ENCODE results near the gene DIS3L2. TPM values are rescaled to one million over a fixed set of nuclear protein-coding genes. Genes with fewer than 3 reads are reported as not detected.

The DIS3L2 gene
- total and polyA plus RNA-seq, 2 experiments from 2014 or later, result 15.2 to 25.3 TPM

DNA sequence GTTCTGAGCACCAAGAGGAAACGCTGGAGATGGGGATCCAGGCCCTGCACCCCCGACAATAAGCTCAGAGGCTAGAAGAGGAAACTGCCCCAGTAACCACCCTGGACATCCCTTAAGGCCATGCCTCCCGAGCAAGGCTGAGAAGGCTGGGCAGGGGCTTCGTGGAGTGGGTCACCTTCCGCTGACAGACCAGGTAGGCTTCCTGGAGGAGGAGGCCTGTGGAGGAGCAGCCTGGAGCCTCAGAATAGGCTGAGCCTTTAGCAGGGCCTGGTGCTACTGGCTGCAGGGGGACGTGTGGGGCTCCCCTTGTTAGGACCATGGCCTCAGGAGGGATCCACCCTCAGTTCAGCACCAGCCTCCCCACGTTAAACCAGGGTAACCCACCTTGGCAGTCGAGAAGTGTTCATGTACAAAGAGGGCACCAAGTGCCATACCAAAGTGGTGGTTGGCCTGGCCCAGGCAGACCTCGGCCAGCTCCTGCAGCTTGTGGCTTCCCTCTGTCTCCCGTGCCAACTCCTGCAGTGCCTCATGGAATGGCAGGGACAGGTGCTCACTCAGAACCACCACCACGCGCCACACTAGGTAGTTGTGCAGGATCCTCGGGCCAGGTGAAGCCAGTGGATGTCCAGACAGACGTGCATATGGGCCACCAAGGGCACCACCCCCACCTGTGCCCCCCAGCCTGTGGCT is 388.6 kb downstream of the DIS3L2 start:
- H3K27ac Mint-ChIP-seq, result no peak overlapping the region
- Histone ChIP-seq H3F3A (replicated peaks; ENCODE audit: low read depth) (no peaks in the 10 kb centered on the region), H3K27ac (ENCODE audit: low read depth) (no peak overlapping the region), H3K79me2 (replicated peaks; ENCODE audit: insufficient read depth) (no peaks in the 10 kb centered on the region), H3K36me3 (ENCODE audit: insufficient read depth) (0 out of 2 replicates have a peak, but pooled peaks cover 4% of the 10 kb centered on the region), H3K4me1 (ENCODE audit: insufficient read depth) (no peaks in the 10 kb centered on the region), H4K20me1 (replicated peaks; ENCODE audit: insufficient read depth) (no peaks in the 10 kb centered on the region), H3K9me2 (ENCODE audit: insufficient read depth) (no peaks in the 10 kb centered on the region), H3K4me2 (no peak overlapping the region), H2AFZ (no peak overlapping the region), H3K27me3 (ENCODE audit: insufficient read depth) (peaks cover 22% of the 10 kb centered on the region), H3K4me3 (no peak overlapping the region)
- no peak for TF ChIP-seq EZH2phosphoT487 (IDR thresholded peaks at IDR 0.05; ENCODE audit: unreplicated experiment)
- no peak for TF ChIP-seq POLR2AphosphoS5 (IDR thresholded peaks at IDR 0.05; ENCODE audit: low read depth)
- TF ChIP-seq ETS1 (IDR thresholded peaks at IDR 0.05), result no peak
- no peak for DNase-seq (ENCODE audit: low spot score)
- peaks cover 19% of the 10 kb centered on the region for H3K9me3 Mint-ChIP-seq
- H3K4me3 Mint-ChIP-seq, result no peak overlapping the region
- peaks cover 7% of the 10 kb centered on the region; the same call in 2 of the 3 replicates for H3K36me3 Mint-ChIP-seq (ENCODE audit: low read depth)
- ATAC-seq, result no peak
- peaks cover 41% of the 10 kb centered on the region for H3K27me3 Mint-ChIP-seq (ENCODE audit: insufficient read depth, low read depth, poor library complexity)
- H3K4me1 Mint-ChIP-seq, result no peaks in the 10 kb centered on the region

GRCh38 chr2:232350804-232351685 is 389.5 kb downstream of the DIS3L2 start:
- Mint-ChIP-seq H3K27ac (no peak overlapping the region), H3K9me3 (peaks cover 23% of the 10 kb centered on the region), H3K27me3 (ENCODE audit: insufficient read depth, low read depth, poor library complexity) (peaks cover 41% of the 10 kb centered on the region), H3K4me1 (no peaks in the 10 kb centered on the region), H3K4me3 (no peak overlapping the region), H3K36me3 (ENCODE audit: low read depth) (peaks cover 9% of the 10 kb centered on the region; the same call in 2 of the 3 replicates)
- Histone ChIP-seq H4K20me1 (replicated peaks; ENCODE audit: insufficient read depth) (no peaks in the 10 kb centered on the region), H3K4me2 (peak overlapping the region; percentile 26; the same call in 1 of the 2 replicates), H3K36me3 (ENCODE audit: insufficient read depth) (0 out of 2 replicates have a peak, but pooled peaks cover 5% of the 10 kb centered on the region), H3K27ac (ENCODE audit: low read depth) (no peak overlapping the region), H3K9me2 (ENCODE audit: insufficient read depth) (no peaks in the 10 kb centered on the region), H3K4me3 (peak overlapping the region; percentile 38; the same call in 1 of the 2 replicates), H3K27me3 (ENCODE audit: insufficient read depth) (peaks cover 22% of the 10 kb centered on the region), H3F3A (replicated peaks; ENCODE audit: low read depth) (no peaks in the 10 kb centered on the region), H3K79me2 (replicated peaks; ENCODE audit: insufficient read depth) (no peaks in the 10 kb centered on the region), H2AFZ (0 out of 2 replicates have a peak overlapping the region, but pooled peaks have one; percentile 56), H3K4me1 (ENCODE audit: insufficient read depth) (no peaks in the 10 kb centered on the region)
- ATAC-seq (peak; percentile 59), DNase-seq (ENCODE audit: low spot score) (peak; percentile 65)
- TF ChIP-seq NANOG (IDR thresholded peaks at IDR 0.05; ENCODE audit: borderline replicate concordance) (no peak), ETS1 (IDR thresholded peaks at IDR 0.05) (no peak), ZNF114 (CRISPR knock-in tag; IDR thresholded peaks at IDR 0.05) (no peak), EZH2phosphoT487 (IDR thresholded peaks at IDR 0.05; ENCODE audit: unreplicated experiment) (no peak), POLR2AphosphoS5 (IDR thresholded peaks at IDR 0.05; ENCODE audit: low read depth) (no peak), JUNB (IDR thresholded peaks at IDR 0.05; ENCODE audit: unreplicated experiment) (no peak), REST (IDR thresholded peaks at IDR 0.05; ENCODE audit: unreplicated experiment) (no peak), STAT1 (IDR thresholded peaks at IDR 0.05; ENCODE audit: unreplicated experiment) (no peak), ZNF331 (CRISPR knock-in tag; IDR thresholded peaks at IDR 0.05; ENCODE audit: low read depth) (no peak), CREB1 (CRISPR knock-in tag; IDR thresholded peaks at IDR 0.05; ENCODE audit: low read depth) (no peak)
- TF ChIP-seq, protein P1, sequence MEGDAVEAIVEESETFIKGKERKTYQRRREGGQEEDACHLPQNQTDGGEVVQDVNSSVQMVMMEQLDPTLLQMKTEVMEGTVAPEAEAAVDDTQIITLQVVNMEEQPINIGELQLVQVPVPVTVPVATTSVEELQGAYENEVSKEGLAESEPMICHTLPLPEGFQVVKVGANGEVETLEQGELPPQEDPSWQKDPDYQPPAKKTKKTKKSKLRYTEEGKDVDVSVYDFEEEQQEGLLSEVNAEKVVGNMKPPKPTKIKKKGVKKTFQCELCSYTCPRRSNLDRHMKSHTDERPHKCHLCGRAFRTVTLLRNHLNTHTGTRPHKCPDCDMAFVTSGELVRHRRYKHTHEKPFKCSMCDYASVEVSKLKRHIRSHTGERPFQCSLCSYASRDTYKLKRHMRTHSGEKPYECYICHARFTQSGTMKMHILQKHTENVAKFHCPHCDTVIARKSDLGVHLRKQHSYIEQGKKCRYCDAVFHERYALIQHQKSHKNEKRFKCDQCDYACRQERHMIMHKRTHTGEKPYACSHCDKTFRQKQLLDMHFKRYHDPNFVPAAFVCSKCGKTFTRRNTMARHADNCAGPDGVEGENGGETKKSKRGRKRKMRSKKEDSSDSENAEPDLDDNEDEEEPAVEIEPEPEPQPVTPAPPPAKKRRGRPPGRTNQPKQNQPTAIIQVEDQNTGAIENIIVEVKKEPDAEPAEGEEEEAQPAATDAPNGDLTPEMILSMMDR (conservative IDR thresholded peaks at IDR 0.05; ENCODE audit: low read depth in 2 of 2), result no peak
